GF-D8 (cell line): ENCODE data around the gene CCDC78.

Source experiments
- DNase-seq: peaks from one replicate; lab custom pipeline; 2025; lab: John Stamatoyannopoulos, UW

CCDC78 gene

GRCh38 chr16:723695-724094, 2.5 kb downstream of the CCDC78 start:
- DNase-seq: no peak

GRCh38 chr16:722835-723633, 3.2 kb downstream of the CCDC78 start:
- DNase-seq: no peak

GRCh38 chr16:721765-722540, 4.3 kb downstream of the CCDC78 start:
- no peak for DNase-seq

- peak; percentile 83 for DNase-seq
These were observed 5.1 kb downstream of the CCDC78 start, which contains the start of gene ANTKMT for GRCh38 chr16:720990-721764. TSS of gene ANTKMT (plus strand) at chr16:721146. CDS start at chr16:721275, 129 bp downstream.

GRCh38 chr16:720447-720989, 5.7 kb downstream of the CCDC78 start:
- DNase-seq: peak; percentile 72

GRCh38 chr16:719815-720446, 6.3 kb downstream of the CCDC78 start:
- no peak for DNase-seq

GRCh38 chr16:718922-719321, 7.3 kb downstream of the CCDC78 start:
- no peak for DNase-seq

- DNase-seq: no peak
These were observed 7.9 kb downstream of the CCDC78 start for GRCh38 chr16:718389-718788.

- DNase-seq: no peak
These were observed 8.6 kb downstream of the CCDC78 start for GRCh38 chr16:717450-718245.

GRCh38 chr16:716768-717325, 9.4 kb downstream of the CCDC78 start:
- no peak for DNase-seq

- no peak for DNase-seq
These were observed 10.1 kb downstream of the CCDC78 start for GRCh38 chr16:716200-716568.

- DNase-seq: no peak
These were observed 10.6 kb downstream of the CCDC78 start for GRCh38 chr16:715477-716199.

GRCh38 chr16:714558-715476, 11.4 kb downstream of the CCDC78 start, which contains the start of gene METRN:
TSS of gene METRN (plus strand) at chr16:715118. CDS start at chr16:715290, 172 bp downstream.
- peak; percentile 63 for DNase-seq

- no peak for DNase-seq
These were observed 12.2 kb downstream of the CCDC78 start for GRCh38 chr16:714079-714478.

GRCh38 chr16:712740-713250, 13.4 kb downstream of the CCDC78 start:
- peak; percentile 17 for DNase-seq

- DNase-seq: peak; percentile 5
These were observed 14.5 kb downstream of the CCDC78 start for GRCh38 chr16:711548-712320.

- no peak for DNase-seq
These were observed 15.2 kb downstream of the CCDC78 start for GRCh38 chr16:711084-711483.
